PFSK-1 (cell line): Measurements from ENCODE around the gene STX10.

Experiments used
- FOXP2 ChIP-seq: optimal IDR thresholded peaks from 2 replicates; pipeline ENCODE3; 2011; ENCODE audit warnings: borderline replicate concordance, control low read depth, inconsistent platforms; ENCODE audit not compliant: insufficient read depth; ENCODE audit errors: extremely low read length, extremely low read depth
- POLR2AphosphoS5 ChIP-seq: IDR thresholded peaks from 2 replicates; pipeline ENCODE4 v1.6.1; 2012; ENCODE audit warnings: low read depth, mild to moderate bottlenecking, control low read depth, low read length, moderate library complexity
- REST ChIP-seq, 2 experiments: IDR thresholded peaks; 2 replicates each; pipeline versions ENCODE4 v1.6.1 to v1.8.0; 2011 to 2012; ENCODE audit warnings: low read depth in 2 of 2, low read length in 2 of 2, control low read depth in 1 of 2, inconsistent platforms in 1 of 2, mild to moderate bottlenecking in 1 of 2, moderate library complexity in 1 of 2; ENCODE audit not compliant: insufficient read depth in 1 of 2
- SIN3A ChIP-seq: IDR thresholded peaks from 2 replicates; pipeline ENCODE4 v1.6.1; 2012; ENCODE audit warnings: mild to moderate bottlenecking, low read length, moderate library complexity, borderline replicate concordance; ENCODE audit not compliant: insufficient read depth
- TAF1 ChIP-seq: IDR thresholded peaks from 2 replicates; pipeline ENCODE4 v1.6.1; 2012; ENCODE audit warnings: low read length, control low read depth, borderline replicate concordance; ENCODE audit not compliant: insufficient read depth

Gene STX10

GRCh38 chr19:13097463-13098258 is 52.5 kb downstream of the STX10 start:
- TF ChIP-seq REST (IDR thresholded peaks at IDR 0.05; ENCODE audit: insufficient read depth in 1 of 2, low read depth in 2 of 2, low read length in 2 of 2) = no peak
- no peak for TF ChIP-seq POLR2AphosphoS5

- TF ChIP-seq TAF1 (no peak), REST (IDR thresholded peaks at IDR 0.05; ENCODE audit: insufficient read depth in 1 of 2, low read depth in 2 of 2, low read length in 2 of 2) (no peak), POLR2AphosphoS5 (no peak), FOXP2 (no peak), SIN3A (no peak)
Measured at GRCh38 chr19:13097033-13097462, 53.1 kb downstream of the STX10 start.

GRCh38 chr19:13095934-13096927 is 53.9 kb downstream of the STX10 start:
- TF ChIP-seq FOXP2 = no peak
- no peak for TF ChIP-seq TAF1
- no peak for TF ChIP-seq REST (IDR thresholded peaks at IDR 0.05; ENCODE audit: insufficient read depth in 1 of 2, low read depth in 2 of 2, low read length in 2 of 2)
- no peak for TF ChIP-seq SIN3A
- no peak for TF ChIP-seq POLR2AphosphoS5

GRCh38 chr19:13095393-13095784 is 54.8 kb downstream of the STX10 start:
- TF ChIP-seq TAF1 (no peak), FOXP2 (no peak), POLR2AphosphoS5 (no peak), REST (IDR thresholded peaks at IDR 0.05; ENCODE audit: insufficient read depth in 1 of 2, low read depth in 2 of 2, low read length in 2 of 2) (no peak), SIN3A (no peak)
